ENCODE data around the gene ZHX3. TPM values are rescaled to one million over a fixed set of nuclear protein-coding genes. Genes with fewer than 3 reads are reported as not detected.

Gene ZHX3
- total RNA-seq: 33.2 TPM
- long read RNA-seq, full-length matches to known transcripts: 4 of 28 reads
- long read RNA-seq, partial matches to known transcripts: 4 of 28 reads
- long read RNA-seq, other reads (novel, unspliced or antisense): 20 of 28 reads

DNA sequence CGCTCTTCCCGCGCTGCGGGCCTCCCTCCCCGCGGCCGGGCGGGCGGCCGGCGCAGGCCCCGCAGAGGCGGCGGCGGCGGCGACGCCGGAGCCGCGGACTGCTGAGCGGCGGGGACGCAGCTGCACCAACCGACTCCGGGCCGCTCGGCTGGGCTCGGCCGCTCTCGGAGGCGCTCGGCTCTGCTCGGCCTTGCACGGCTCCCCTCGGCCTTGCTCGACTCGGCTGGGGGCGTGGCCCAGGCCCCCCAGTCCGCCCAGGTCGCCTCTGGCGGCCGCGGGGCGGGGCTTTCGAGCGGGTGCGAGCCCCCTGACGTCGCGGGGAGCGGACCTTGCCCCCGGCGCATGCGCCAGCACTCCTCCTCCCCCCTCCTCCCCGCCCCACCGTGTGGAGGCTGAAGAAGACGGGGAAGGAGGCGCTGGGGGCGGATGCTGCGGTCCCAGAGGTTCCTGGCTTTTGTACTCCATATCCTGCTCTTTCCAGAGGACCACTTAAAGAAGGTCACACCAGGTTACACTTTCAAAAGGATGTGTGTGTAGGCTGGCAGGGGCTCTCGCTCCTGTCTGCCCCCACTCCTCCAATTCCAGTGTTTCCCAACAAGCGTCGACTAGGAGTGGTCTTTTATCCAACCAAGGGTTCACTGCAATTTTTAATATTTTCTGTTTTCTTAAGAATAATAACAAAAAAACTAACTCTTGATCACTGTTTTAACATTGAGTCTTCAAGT lies at the start of gene ZHX3:
ZHX3 (minus strand) TSS at position 186 of the 725 bp plus-strand sequence. CDS start 112,815 bp downstream, outside the sequence.
- intact Hi-C loops (cut with DNase I): loop anchor here (5.0 kb wide), 3 partner anchors 70 to 180 kb away; partner anchors contain the start of gene PLCG1
- DNase-seq (ENCODE audit: low spot score): peak; percentile 97

GRCh38 chr20:41367393-41367695 lies 49.8 kb upstream of the ZHX3 start:
- intact Hi-C loops (cut with DNase I): no loop called here
- DNase-seq (ENCODE audit: low spot score): no peak

DNA sequence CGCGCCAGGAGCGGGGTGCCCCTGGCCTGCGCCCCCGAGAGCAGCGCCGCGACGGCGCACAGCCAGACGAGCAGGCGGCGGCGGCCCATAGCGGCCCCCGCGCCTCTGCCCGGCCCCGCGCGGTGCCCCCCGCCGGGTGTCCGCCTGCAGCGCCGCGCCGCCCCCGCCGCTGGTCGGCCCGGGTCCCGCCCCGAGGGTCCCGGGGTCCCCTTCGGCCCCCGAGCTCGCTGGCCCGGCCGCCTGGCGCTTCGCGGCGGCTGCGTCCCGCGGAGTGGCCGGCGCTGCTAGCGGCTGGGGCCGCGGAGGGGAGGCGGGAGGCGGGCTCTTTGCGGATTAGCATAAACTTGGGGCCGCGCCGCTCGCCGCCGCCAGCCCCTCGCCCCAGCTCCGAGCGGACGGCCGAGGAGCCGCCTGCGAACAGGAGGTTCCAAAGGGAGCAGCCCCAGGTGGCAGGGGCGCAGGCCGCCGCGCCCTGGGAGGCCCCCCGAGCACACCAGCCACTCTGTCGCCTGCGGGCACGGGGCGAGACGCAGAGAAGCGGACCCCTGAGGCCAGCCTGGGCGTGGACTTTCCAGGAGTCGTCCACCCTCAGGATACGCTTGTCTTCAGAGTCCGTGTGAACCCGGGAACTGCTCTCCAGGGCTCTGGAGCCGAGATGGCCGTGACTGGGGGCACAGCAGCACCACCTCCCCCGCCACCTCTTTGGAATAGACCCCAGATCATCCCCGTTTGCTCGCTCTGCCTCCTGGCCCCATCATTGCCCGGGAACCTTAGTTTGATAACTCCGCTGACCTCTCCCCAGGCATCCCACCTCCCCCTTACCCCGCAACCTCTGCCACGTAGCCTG lies 49.2 kb upstream of the ZHX3 start, which contains the start of gene EMILIN3:
EMILIN3 (minus strand) TSS at position 273 of the 847 bp plus-strand sequence; CDS start at position 89, 184 bp downstream.
- no peak for DNase-seq (ENCODE audit: low spot score)
- intact Hi-C loops (cut with DNase I): no loop called here

- no peak for DNase-seq (ENCODE audit: low spot score)
- intact Hi-C loops (cut with DNase I): no loop called here
Observed at GRCh38 chr20:41365777-41366545, 48.4 kb upstream of the ZHX3 start.

GRCh38 chr20:41364967-41365765 lies 47.6 kb upstream of the ZHX3 start:
- intact Hi-C loops (cut with DNase I): loop anchor here (5.0 kb wide), 1 partner anchor 32 kb away; no protein-coding TSS in a partner anchor

GRCh38 chr20:41364236-41364855 lies 46.8 kb upstream of the ZHX3 start:
- intact Hi-C loops (cut with DNase I): loop anchor here (5.0 kb wide), 1 partner anchor 33 kb away; no protein-coding TSS in a partner anchor
- no peak for DNase-seq (ENCODE audit: low spot score)

More at GRCh38 chr20:41364967-41365765, 47.6 kb upstream of the ZHX3 start:
- DNase-seq (ENCODE audit: low spot score): no peak

- intact Hi-C loops (cut with DNase I): loop anchor here (5.0 kb wide), 1 partner anchor 34 kb away; no protein-coding TSS in a partner anchor
- DNase-seq (ENCODE audit: low spot score): no peak
Observed at GRCh38 chr20:41363601-41364000, 46.1 kb upstream of the ZHX3 start.

DNA sequence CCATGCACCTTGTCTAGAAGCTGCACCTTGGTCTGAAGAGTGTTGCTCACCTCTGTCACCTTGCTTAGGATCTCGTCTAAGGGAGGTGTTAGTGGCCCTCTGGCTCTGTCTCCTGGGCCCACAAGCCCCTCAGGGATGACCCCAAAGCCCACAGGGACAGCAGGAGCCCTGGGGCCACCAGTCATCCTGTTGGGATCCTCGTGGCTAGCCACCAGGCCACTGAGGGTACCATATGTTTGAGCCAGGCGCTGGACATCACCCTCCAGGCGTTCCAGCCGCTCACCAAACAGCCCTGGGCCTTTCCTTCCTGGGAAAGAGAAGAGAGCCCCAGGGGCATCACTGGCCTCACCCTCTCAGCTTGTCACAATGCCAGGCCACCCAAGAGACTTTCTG lies 45.2 kb upstream of the ZHX3 start:
- no peak for DNase-seq (ENCODE audit: low spot score)
- intact Hi-C loops (cut with DNase I): loop anchor here (5.0 kb wide), 1 partner anchor 35 kb away; no protein-coding TSS in a partner anchor

- intact Hi-C loops (cut with DNase I): loop anchor here (5.0 kb wide), 1 partner anchor 35 kb away; no protein-coding TSS in a partner anchor
- DNase-seq (ENCODE audit: low spot score): no peak
Observed at GRCh38 chr20:41361757-41362747, 44.5 kb upstream of the ZHX3 start.

DNA sequence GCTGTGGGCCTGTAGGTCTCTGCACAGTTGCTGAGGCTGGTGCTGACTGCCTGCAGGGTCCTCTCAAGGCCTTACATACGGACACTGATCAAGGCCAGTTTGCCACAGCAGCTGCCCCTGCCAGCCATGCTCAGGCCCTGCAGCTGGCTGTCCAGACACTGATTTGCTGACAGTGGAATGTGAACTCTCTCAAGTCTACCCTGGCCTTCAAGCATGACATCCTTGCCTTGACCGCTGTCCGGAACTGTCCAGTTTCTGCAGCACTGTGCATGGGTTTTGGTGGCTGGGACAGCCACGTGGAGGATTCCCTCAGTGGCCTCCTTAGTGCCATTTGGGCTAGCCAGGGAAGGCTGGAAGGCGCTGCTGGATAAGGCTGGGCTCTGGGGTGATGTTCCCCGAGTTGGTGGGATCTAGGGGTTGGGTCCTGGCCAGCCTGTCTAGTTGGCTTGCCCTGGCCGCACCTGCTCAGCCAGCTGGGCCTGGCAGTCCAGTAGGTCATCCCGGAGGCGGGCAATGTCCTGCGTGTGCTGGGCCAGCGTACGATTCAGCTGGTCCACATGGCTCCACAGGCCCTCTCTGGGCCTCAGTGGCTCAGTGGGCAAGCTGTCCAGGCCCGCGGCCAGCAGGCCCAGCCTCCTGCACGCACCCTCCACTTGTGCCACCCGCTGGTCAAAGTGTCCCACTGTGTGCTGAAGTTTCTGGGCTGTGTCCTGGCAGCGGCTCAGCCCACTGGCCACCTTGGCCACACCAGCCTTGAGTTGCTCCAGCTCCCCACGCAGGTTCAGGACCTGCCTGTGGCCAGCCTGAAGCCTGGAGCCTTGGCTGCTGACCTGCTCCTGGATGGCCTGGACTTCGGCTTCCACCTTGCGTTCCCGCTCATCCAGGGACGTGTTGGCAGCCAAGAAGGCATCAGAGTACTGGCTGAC lies 43.6 kb upstream of the ZHX3 start:
- intact Hi-C loops (cut with DNase I): loop anchor here (5.0 kb wide), 1 partner anchor 36 kb away; no protein-coding TSS in a partner anchor
- DNase-seq (ENCODE audit: low spot score): no peak

DNA sequence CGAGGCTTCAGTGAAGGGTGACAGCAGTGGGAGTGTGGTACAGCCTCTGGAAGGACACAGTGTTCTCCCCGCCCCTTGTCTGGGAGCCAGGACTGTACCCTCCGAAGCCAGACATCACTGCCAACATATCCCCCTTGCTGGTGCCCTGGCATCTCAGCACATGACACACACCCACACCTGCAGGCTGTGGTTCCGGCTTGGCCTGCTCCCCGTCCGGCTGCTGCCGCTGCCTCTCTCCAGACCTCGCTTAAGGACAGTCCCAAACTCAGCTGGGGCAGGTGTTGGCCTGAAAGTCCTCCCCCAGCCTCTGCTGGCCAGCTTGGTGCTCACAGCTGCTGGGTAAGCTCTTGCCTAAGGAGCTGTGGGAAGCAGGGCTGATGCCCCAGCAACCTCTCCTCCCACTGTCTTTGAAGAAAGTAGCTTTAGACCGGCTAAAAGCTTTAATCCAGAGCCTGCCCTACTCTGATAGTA lies 42.0 kb upstream of the ZHX3 start:
- no peak for DNase-seq (ENCODE audit: low spot score)
- intact Hi-C loops (cut with DNase I): loop anchor here (5.0 kb wide), 1 partner anchor 38 kb away; no protein-coding TSS in a partner anchor

- intact Hi-C loops (cut with DNase I): no loop called here
- DNase-seq (ENCODE audit: low spot score): no peak
Observed at GRCh38 chr20:41358717-41359116, 41.2 kb upstream of the ZHX3 start.

DNA sequence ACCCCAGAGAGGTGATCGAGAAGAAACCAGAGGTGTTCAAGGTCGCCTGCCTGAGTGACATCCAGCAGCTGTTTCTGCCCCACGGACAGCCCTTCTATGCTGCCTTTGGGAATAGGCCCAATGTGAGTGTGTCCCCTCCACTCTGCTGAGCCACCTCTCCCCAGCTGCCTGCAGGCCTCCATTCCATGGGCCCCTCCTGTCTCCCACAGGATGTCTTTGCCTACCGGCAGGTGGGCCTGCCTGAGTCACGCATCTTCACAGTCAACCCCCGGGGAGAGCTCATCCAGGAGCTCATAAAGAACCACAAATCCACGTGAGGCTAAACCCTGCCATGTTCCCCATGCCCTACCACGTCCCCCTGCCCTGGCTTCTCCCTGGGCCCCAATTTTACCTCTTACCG lies 40.7 kb upstream of the ZHX3 start:
- intact Hi-C loops (cut with DNase I): no loop called here
- no peak for DNase-seq (ENCODE audit: low spot score)

- DNase-seq (ENCODE audit: low spot score): no peak
- intact Hi-C loops (cut with DNase I): no loop called here
Observed at GRCh38 chr20:41357424-41358163, 40.1 kb upstream of the ZHX3 start.

GRCh38 chr20:41356951-41357350 lies 39.4 kb upstream of the ZHX3 start:
- intact Hi-C loops (cut with DNase I): no loop called here
- DNase-seq (ENCODE audit: low spot score): no peak

Measured in cardiac septum (tissue), 1 donor.